Measurements from ENCODE around the gene CATSPER4.
"Not testable (repeated sequence)": the region's sequence is repeated elsewhere in the genome, so short reads cannot be mapped to it uniquely, and the experiment has no call there.

Gene CATSPER4

DNA sequence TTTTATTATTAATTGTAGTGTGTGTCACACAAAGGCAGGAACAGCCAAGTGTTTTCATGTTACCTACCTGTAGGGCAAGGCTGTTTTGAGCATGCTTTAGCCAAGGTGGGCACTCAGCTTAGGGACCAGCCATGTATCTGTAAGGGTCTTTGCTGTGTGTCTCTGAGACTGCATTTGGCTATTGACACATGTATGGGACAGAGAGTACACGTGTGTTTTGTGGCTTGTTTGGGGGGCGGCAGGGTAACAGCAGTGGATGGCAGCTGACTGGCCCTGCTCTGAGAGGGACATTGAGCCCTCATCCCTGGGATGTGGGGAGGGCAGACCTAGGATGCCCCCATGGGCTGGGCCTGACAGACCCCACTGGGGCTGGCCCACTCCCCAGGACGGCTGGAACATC lies 6.9 kb downstream of the CATSPER4 start:
- no peak for DNase-seq

DNA sequence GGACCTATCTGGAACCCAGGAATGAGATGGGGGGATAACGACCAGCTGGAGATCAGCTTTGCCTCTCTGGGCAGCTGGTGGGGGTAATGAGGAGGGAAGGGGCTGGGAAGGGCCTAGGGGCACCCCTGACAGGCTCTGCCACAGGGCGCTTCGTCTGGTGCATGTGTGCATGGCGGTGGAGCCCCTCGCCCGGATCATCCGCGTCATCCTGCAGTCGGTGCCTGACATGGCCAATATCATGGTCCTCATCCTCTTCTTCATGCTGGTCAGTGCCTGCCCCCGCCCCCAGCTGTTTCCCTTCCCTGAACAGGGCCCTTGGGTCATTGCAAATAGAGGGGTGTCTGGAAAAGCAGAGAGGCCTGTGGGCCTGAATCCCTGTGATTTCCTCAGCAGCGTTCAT lies 7.4 kb downstream of the CATSPER4 start:
- no peak for DNase-seq

DNA sequence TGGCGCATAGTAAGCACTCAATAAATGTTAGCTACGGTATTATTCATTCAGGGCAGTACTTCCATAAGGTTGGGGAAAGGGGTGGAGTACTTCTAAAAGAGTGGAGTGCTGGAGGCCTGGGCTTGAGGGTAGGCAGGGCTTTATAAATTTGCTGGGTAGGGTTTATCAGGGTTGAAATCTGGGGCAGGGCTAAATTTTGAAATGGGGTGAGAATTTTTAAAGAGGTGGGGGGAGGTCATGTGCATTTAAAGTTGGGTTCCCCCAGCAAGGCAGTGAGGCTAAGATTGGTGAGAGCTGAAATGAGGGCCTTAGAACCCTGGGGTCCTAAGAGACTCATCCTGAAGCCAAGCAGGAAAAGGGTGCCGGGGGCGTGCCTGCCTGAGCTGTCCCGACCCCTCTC lies 10.0 kb downstream of the CATSPER4 start:
- DNase-seq = no peak

DNA sequence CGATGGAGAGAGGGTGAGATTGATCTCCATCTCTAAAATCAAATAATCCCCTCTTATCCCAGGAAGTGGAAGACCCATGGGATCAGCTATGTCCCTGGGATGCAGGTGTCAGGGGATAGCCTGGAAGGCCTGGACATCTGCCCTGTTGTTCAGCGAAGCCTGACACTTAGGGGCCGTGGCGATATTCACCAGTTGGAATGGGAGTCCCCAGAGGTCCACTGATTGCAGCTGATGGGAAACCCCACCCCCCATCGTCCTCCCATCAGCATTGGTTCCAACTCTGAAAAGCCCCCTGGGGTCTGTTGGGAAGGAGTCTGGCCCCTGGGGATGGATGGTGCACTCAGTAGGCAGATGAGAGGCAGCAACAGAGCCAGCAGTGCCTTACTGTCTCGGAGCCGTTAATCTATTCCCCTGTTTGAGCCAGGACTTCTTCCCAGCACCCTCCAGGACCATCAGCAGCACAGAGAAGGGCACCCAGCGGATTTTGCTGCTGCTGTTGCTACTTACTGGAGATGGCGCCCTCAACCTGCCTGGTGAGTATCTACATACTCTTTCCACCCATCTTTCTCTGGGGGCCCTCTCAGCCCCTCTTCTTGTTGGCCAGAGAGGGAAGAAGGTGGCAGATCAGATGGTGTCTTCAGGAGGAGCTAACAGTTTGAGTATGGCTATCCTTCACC lies 13.4 kb downstream of the CATSPER4 start:
- DNase-seq = no peak

DNA sequence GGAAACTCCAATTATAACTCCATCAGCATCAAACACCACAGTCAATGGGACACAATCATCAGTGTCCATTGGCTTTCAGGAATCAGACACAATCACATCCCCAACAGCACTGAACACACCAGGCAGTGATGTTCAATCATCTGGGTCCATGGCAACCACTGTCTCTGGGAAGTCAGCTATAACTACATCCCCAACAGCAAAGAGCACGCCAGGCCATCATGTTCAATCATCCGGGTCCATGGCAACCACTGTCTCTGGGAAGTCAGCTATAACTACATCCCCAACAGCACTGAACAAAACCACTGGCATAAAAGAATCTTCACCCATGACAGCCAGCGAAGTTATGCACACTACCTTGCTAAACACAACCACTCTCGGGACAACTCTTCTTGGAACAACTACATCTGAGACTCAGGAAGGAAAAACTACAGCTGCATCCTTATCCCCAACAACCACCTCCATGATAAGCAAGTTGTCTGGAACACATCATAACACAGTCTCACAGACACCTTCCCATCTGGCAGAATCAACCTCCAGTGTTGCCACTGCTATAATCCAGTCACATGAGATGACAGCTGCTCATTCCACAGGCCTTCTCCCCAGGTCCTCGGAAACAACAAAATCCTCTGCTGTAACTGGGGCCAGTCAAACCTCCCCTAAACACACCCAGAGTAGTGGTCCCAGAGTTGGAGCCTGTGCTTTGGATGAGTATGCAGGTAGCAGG lies 19.9 kb downstream of the CATSPER4 start:
- DNase-seq = no peak

DNA sequence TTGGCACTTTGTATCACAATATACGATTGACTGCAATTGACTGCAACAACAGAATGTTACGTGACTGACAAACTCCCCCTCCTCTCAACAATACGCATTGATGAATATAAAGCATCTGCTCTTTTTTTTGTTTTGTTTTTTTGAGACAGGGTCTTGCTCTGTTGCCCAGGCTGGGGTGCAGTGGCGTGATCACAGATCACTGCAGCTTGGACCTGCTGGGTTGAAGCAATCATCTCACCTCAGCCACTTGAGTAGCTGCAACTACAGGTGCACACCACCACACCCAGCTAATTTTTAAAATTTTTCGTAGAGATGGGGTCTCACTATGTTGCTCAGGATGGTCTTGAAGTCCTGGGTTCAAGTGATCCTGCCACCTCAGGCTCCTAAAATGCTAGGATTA lies 22.3 kb downstream of the CATSPER4 start:
- no peak for DNase-seq

DNA sequence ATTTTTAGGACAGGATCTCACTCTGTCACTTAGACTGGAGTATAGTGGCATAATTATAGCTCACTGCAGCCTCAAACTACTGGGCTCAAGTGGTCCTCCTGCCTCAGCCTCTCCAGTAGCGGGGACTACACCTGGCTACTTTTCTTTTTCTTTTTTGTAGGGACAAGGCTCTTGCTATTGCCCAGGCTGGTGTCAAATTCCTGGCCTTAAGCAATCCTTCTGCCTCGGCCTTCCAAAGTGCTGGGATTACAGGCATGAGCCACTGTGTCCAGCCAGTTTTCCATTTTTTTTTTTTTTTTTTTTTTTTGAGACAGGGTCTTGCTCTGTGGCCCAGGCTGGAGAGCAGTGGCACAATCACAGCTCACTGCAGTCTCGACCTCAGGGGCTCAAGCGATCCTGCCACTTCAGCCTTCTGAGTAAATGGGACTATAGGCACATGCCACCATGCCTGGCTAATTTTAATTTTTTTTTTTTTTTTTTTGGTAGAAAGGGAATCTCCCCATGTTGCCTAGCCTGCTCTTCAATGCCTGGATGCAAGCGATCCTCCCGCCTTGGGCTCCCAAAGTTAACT lies 23.0 kb downstream of the CATSPER4 start:
- DNase-seq = no peak

DNA sequence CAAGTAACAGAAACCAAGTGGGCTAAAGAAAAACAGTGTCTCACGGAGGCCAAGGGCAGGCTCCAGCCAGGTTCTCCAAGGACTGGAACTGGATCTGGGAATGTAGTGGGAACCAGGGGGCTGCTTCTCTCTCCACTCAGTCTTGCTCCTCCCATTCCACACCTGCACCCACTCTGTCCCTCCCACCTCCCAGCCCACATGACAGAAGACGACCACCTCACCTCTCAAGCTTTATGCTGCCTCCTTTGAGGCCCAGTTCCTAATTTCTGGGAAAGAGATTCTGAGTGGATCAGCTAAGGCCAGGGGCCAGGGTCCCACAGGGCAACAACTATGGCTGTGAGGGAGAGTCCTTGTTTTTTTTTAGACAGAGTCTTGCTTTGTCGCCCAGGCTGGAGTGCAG lies 24.8 kb downstream of the CATSPER4 start:
- DNase-seq = no peak

DNA sequence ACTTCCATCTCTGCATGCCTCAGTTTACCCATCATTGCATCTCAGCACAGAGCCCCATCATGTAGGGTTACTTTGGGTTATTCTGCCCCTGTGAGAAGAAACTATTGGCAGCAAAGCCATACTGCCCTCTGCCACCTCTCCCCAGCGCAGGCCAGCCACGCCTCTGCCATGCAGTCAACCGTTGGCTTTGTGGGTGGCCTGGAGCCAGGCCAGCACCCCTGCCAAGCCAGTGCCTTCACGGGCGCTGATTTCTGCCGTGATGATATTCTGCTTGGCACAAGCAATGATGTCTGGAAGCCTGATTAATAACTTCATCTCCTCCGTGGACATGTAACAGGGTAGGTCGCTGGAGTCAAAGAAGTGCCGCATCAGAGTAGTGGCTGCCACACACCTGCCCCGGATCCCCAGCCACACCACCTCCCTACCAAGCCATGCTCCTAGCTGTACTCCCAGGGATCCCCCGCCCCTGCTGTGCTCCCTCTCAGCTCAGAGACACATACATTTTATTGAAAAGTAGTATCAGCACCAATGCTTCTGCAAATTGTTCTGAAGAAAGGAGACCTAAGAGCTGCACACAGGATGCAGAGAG lies 28.6 kb downstream of the CATSPER4 start:
- DNase-seq = no peak

DNA sequence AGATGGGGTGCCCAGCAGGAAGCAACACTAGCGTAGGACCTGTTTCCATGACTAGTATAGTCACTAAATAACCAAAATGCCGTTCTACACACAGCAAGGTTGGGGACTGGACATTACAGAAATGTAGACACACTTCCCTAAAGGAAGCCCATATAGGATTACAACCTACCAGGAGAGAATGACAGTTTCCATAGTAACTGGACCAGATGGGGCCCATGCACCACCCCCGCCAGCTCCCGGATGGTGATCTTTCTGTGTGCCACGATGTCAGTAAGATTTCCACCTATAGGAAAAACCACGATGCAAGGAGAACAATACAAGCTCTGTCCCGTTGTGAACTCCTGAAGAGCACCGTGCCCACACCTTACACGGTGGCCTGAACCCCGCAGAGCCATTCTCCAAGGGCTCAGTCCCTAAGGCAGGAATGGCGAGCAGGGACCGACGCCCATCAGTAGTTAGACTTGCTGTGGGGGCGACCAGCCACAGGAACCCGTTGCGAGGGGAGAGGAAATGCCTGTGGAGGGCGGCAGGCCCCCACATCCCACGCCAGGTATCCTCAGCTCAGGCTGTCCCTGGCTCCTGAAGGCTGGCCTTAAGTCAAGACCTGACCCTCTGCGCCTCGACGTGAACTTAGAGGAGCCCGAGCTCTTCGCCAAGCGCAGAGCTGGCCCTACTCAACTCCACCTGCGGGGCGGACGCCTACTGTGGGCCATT lies 30.0 kb downstream of the CATSPER4 start:
- no peak for DNase-seq

DNA sequence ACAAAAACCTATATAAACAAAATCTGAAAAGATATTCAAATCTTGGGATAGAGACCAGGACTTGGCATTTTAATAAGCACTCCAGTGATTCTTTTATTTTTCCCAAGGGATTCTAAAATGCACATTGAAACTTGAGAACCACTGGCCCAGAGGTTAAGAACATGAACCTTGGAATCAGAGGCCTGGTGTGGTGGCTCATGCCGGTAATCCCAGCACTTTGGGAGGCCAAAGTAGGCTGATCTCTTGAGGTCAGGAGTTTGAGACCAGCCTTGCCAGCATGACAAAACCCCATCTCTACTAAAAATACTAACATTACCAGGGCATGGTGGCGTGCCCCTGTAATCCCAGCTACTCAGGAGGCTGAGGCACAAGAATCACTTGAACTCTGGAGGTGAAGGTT lies 30.7 kb downstream of the CATSPER4 start:
- DNase-seq = no peak

DNA sequence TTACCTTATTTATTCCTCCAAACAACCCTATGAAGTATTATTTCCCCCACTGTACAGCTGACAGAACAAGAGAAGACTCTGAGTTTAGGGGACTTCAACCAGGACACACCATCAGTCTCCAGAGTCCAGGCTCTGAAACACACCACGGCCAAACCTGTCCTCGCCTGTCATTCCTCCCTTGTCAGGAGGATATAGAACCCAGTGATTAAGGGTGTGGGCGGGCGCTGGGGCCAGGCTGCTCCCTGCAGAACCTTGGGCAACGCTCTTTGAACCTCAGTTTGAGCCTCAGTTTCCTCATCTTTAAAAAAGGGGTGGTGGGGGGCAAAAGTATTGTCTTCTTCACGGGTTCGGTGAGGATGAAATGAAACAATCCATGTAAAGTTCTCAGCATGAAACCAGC lies 34.2 kb downstream of the CATSPER4 start:
- DNase-seq = no peak

DNA sequence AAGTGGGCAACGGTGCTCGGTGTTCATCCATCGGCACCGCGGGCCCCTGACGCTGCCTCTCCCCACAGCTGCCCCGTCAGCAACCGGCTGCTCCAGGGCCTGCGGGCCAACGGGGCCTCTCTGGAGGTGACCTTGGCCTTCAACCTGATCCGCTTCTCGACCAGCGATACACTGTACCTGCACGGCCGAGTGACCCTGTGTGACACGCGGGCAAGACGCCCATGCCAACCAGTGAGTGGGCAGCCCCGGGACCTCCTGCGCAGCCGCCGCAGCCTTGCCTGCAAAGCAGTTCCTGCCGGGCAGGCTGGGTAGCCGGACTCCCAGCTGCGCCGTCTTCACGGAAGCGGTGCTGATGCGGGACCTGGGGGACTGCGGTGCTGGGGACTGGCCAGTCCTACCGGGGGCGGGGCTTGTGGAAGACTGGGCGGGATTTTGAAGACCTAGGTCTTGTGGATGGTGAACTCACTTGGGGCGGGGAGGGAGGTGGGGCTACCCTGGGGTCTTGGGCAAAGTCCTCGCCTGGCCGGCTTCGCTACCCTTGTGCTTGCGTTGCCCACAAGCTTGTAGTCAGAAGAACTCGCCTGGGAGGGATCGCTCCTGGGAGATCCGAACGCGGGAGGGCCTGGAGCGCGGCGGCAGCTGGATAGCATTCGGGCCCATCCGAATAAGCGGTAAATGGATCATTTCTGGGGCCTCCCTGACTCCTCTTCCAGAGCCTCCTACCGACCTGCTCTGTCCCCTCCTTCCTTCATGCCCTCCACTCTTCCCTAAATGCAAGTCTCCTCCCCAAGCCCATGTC lies 34.8 kb downstream of the CATSPER4 start:
- DNase-seq = no peak

DNA sequence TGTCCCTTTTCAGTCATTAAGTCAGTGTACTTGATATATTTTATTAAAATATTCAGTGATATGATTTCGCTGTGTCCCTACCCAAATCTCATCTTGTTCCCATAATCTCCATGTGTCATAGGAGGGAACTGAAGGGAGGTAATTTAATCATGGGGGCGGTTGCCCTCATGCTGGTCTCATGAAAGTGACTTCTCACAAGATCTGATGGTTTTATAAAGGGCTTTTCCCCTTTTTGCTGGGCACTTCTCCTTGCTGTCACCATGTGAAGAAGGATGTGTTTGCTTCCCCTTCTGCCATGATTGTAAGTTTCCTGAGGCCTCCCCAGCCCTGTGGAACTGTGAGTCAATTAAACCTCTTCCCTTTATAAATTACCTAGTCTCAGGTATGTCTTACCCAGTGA lies 40.3 kb downstream of the CATSPER4 start:
- not testable (repeated sequence) for DNase-seq

DNA sequence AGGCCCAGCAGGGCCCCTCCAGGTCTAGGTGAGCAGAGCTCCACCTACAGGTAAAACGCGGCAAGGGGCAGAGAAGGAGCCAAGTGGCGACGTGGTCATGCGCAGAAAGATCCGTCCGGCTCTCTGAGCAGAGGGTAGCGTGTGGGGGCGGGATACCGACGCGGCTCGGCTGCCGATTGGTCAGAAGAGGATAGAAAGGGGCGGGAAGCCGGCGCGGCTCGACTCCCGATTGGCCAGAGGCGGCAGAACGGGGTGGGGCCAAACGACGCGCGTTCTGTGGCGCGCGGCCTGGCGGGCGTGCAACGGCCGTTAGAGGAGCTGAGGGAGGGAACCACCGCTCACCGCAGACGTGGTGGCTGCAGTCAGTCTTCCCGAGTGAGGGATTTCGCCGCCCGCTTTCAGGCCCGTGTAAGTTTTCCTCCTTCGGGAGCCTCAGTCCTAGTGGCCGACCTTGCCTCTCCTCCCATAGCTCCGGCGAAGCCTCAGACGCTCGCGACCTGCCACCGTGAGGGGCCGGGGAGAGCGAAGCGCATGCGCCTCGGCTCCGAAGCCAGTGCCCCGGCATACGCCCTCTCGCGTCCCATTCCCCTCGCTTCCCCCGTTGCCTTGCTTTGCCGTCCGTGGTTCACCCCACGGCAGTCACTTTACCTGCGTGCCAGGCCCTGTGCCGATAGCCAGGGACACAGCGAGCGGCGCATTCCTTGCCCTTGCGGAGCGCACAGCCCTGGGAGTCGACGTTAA lies 43.7 kb downstream of the CATSPER4 start, which contains the start of gene CEP85:
TSS of gene CEP85 (plus strand) at position 298 of the 741 bp plus-strand sequence. CDS start 5,584 bp downstream, outside the sequence.
- peak; percentile 91 for DNase-seq

DNA sequence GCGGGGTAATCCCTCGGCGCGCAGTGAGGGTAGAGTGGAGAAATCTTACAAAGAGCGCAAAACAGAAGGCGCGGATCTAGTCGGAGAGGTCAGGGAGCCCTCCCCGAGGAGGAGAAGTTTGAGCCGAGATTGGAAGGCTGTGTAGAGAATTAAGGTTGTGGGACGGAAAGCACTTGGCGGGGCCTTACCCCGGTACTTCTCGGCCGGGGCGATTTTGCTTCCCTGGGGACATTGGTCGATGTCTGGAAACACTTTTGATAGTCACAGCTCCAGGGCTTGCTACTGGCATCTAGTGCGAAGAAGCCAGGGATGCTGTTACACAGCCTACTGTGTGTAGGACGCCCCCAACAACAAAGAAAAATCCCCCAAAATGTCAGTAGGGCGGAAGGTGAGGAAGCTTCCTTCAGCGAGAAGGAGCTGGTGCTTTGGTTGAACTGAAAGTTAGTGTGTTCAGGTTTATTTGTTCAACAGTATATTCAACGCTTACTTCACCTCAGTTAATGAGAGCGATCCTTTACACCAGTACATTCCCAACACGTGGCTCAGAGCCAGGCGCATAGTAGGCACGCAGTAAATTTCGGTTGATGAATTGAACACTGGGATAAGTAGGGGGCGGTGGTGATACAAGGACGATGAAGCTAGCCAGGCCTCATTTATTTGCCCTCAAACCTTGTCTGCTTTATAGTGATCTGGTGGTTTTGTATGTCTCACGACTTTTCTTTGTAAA lies 44.4 kb downstream of the CATSPER4 start:
- no peak for DNase-seq

DNA sequence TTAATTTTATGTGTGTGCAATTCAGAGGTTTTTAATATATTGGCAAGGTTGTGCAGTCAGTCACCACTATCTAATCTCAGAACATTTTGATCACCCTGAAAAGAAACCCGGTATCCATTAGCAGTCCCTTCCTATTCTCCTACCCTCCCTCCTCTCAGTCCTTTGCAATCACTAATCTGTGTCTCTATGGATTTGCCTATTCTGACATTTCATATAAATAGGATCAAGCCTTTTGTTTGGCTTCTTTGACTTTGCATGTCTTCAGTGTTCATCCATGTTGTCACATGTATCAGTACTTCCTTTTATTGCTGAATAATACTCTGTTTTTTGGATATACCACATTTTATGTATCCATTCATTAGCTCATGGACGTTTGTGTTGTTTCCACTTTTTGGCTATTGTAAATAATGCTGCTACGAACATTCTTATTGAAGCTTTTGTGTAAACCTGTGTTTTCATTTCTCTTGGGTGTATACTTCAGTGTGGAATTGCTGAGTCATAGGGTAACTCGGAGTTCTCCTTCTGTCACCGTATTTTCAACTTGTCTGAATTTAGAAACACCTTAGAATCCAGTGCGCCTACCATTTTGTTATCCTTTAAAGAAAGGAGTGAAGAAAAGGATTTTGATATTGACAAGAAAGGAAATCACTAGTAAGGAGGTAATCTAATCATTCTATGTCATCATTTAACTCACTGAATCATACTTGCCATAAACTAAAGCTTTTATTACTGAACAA lies 47.0 kb downstream of the CATSPER4 start:
- DNase-seq = no peak

DNA sequence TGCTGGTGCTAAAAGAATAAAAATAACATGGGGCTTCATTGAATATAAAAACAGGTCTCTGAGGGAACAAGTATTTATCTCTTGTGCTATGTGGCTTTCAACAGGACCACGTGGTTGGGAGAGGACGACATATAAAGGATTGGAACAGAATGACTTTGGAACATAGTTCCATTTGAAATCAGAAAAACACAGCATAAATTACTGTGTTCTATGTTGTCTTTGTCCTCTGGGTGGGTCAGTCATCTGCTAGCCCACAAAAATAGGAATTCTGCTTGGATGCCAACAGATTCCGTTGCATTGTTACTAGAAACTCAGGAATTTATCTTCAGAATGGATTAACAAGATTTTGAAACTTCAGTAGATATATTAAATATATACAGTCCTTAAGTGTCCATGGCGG lies 49.5 kb downstream of the CATSPER4 start:
- DNase-seq = no peak
